Activated gamma-delta T cell treated with anti-CD3 and anti-CD28 coated beads, Interleukin-2, amount 50 U/mL, for 16 hours (primary cell): ENCODE results near the gene ITGA4.

ENCODE experiments used
- DNase-seq: peaks from one replicate; pipeline ENCODE4 v3.0.0-alpha.2; 2020; ENCODE audit warnings: low read depth

The ITGA4 gene

DNA sequence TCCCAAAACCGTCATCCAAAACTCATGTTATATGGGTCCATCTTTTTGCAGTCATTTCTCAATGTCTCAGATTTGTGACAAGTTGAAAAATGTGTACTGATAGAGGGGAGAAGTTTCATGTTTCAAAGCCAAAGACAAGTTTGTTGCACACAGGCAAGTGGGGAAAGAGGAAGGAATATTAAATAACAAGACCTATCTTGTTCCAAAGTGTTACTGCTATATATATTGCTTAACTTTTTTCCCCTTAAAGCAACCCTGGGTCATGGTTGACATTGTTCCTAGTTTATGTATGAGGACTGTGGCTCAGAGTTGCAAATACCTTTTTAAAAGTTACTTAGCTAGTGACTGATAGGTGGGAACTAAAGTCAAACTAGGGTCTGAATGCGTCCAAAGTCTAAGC is 1.7 kb downstream of the ITGA4 start:
- DNase-seq = no peak

- no peak for DNase-seq
These were observed 2.4 kb downstream of the ITGA4 start for GRCh38 chr2:181459621-181460021.

DNA sequence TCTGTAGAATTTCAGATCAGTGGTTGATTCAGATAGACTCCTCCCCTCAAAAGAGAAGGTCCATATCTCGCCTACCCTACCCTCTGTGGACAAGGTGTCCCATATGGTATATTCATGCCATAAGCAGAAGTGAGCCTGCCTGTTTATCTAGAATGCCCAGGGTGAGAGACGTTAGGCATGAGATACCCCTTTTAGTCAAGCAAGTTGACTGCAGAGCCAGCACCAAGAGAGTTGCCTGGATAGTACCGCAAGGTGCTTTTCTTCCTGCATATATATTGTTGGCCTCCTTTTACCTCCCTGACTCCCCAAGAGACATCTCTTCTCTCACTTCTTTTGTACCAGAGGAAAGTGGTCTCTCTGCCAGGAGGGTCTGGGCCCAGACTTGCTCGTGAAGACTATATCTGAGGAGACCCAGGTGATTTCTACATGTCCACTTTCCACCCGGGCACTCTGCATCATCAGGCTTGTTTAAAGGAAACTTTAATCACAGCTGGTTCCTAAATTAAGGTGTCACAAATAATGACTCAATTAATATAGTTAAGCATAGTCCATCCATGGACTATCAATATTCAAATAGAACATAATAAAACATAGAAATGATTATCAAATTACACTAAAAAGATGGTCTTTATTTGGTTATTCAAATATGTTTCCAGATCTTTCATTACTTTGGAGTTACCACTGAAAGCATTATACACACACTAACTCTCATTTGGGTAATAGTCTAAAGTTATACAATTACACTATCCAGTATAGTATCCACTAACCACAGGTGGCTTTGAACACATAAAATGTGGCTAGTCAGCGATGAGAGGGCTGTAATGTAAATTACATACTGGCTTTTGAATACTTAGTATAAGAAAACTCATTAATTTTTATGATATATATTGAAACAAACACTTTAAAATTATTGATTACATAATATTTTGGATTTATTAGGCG is 4.1 kb downstream of the ITGA4 start:
- no peak for DNase-seq

DNA sequence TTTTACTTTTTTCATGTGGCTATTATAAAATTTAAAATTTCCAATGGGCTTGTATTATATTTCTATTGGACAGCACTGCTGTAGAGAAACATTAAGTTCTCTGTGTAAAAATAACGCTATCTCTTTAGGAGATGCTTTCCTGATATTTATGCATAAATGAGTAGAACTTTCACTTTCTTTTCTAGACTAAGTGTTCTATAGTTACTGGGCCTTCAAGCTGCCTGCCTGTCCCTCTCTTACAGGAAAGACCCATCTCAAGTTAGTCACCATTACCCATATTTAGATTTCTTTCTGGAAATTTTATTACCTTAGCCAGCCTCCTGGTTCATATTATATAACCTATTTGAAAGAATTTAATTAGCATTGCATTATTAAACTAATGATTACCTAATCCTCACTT is 4.8 kb downstream of the ITGA4 start:
- DNase-seq = no peak

GRCh38 chr2:181463588-181463987 is 6.4 kb downstream of the ITGA4 start:
- DNase-seq = no peak

GRCh38 chr2:181464966-181465365 is 7.8 kb downstream of the ITGA4 start:
- DNase-seq = no peak

- DNase-seq = no peak
These were observed 8.6 kb downstream of the ITGA4 start for GRCh38 chr2:181465676-181466375.

DNA sequence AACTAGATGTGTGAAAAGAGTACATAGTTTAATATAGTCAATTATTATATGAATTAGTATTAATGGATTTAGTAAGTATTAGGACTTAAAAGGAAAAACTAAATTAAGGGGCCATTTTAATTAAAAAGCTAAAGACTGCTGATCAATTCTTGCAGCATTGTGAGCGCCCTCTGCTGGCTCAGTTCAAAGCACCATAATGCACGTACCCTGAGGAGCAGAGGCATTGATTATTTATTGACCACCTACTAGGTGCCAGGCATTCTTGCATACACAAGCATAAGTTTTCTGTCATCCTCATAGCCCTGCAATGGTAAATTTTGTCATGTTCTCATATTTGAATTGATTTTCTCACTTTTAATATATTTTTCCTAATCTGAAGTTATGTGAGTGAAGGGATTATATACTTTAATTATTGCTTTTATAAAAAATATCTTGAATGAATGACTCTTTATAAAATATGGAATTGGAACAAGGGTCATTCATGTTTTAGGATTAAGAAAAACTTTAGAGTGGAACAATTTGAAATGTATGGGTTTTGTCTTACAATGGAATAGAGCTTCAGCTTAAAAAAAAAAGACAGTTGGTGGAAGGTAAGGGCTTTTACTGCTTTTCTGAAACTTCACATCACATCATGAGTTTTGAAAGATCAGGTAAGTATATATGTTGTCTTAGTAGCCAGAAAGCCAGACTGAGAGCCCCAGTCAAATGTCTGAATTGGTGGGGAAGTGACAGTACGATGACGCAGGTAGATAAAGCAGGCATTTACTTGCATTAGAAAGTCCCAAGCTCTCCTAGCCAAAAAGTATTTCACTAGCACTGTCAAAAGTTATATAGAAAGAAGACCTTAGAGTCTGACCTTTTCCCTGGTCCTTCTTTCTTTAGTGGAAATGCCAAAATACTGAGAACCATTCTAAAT is 9.7 kb downstream of the ITGA4 start:
- DNase-seq = peak; percentile 62

DNA sequence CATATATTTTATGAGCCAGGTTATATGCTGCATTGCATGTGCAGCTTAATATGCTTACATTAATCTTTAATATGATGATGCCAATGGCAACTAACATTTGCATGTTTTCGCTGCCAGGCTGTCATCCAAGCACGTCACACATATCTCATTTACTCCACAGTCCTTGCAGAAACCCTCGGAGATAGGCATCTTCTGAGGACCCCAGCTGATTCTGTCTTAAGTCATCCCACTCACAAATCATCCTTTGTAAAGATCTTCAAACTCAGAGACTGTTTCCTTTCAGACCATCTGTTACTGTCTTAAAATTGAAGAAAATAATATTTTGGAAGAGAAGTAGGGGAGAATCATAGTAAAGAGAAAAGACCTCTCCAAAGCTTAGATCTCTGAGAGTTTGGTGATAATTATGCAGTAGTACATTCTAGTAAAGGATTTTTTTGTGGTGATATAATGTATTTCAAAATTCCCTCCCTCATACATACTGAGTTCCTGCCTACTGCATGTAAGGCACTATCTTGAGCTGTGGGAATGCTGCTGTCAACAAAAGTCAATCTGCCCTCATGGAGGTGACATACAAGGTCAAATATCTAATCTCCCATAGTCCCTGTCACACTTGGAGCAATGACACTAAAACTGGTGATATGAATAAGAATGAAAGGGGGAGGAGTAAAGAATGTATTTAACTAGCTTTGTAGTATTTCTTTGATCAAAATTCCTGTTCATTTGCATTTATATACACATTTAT is 11.0 kb downstream of the ITGA4 start:
- no peak for DNase-seq

GRCh38 chr2:181468811-181469210 is 11.6 kb downstream of the ITGA4 start:
- DNase-seq = no peak

DNA sequence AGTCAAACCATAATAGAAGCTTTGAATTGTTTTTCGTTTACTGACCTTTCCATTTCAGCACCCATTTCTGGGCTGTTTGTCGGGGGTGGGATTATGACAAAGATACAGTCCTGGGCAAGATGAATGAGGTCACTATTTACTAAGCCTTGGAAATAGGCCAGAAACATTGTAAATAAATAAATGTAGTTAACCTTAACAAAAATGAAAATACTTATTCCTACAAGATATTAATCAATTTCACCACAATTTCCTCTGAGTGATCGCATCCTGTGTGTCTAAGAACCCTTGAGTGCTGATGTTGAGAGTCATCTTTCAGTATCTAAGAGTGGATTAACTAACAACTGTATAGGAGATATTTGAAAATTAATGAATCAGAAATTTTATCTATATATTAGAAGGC is 14.0 kb downstream of the ITGA4 start:
- no peak for DNase-seq

DNA sequence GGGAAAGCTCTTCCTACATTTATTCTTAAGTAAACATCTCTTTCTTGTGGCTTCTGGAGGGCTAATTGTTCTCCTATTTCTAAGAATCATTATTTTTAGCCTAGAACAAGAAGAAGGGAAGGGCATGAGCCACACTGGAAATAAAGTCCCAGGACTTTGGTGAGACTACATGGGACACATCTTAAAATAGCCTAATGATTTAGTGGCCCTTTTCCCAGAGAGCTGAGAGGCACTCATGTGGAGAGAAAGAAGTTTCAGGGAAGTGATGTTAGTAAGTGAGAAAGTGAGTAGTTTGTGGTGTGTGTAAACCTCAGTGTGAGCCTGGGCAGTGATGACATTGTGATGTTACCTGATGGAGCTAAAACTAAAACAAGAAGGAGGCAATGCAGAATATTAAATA is 14.6 kb downstream of the ITGA4 start:
- DNase-seq = no peak

- DNase-seq = no peak
These were observed 15.8 kb downstream of the ITGA4 start for GRCh38 chr2:181472990-181473389.

DNA sequence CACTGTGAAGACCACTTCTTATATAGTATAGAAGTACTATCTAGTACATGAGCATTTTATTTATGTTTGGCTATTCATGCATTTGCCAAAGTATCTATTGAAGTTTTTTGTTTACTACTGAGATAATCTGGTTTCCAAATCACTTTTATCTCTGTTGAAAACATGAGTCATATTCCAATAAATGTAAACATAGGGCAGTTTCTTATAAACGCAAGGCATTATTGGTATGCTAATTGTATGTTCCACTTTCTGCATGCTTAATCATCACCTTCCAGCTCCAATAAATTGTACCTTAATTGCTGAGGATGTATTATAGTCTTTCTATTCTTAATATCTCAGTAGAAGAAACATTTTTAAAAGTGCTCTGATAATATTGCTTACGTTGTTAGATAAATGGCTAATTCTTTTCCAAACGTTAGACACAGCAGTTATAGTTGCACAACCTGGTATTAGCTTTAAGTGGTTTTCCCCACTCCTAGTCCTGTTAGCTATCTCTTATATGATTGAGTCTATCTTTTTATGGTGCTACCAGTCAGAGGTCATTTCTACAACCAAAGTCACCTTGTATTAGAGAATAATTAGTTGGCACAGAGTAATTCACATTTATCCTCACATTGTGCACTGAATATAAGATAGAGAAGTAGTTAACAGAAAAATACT is 17.2 kb downstream of the ITGA4 start:
- no peak for DNase-seq

DNA sequence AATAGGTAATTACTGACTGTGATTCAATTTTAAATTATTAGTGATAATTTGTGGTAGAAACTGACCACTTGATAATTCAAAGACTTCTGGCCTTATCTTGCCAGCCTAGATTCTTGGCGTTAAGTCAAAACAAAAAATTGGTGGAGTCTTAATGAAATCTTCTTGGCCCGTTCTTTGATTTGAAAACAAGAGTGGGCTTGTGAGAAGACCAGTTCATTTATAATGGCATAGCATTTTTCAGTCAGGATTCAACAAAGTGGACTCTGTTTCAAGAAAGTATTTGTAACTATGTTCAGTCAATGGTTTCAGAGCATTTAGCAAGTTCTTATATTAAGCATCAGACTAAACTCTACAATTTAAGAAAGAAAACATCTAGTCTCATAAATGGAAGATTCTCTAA is 26.0 kb downstream of the ITGA4 start:
- DNase-seq = no peak

DNA sequence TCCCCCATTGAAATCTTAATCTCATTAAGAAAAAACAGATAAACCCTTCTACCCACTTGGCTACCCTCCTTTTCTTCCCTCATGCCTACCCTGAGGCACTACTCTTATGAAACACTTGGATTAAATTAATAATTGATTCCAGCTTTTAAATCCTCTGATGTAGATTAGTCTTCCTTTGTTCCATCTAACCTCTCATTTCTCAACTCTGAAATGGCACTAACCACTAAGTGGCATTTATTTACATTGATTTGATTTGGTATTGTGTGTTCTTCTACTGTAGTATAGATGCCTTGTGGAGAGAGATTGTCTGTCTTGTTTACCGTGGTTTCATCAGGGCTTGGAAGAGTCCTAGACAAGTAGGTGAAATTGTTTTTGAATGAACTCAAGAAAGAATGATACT is 26.7 kb downstream of the ITGA4 start:
- no peak for DNase-seq

- DNase-seq = no peak
These were observed 27.9 kb downstream of the ITGA4 start for GRCh38 chr2:181484851-181485637.

- DNase-seq = no peak
These were observed 28.4 kb downstream of the ITGA4 start for GRCh38 chr2:181485638-181485946.

GRCh38 chr2:181499231-181499630 is 42.0 kb downstream of the ITGA4 start:
- DNase-seq = no peak

DNA sequence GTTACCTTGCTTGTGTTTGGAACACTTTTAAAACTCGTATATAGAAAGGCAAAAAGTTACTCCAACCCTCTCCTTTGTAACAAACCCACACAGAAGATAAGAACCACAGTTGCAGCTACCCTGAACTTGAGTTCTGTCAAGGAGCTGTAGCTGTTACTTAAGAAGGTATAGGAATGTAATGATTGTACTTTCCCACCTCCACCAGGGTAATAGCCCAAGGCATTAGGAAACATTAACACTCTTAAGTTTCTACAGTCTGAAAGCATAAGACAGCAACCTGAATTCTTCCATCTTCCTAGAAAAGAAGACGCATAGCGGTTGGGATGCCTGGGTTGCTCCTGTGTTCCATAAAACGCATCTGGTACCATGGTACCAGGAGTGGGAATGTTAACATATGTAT is 43.0 kb downstream of the ITGA4 start:
- DNase-seq = no peak
